GM12878 (cell line): ENCODE data around the gene FICD.

ENCODE experiments used
- ASH2L ChIP-seq: fragments of 300-600, 200-600 bp; sonication (generic); IDR thresholded peaks from 2 replicates; pipeline ENCODE4 v1.6.1; 2017; ENCODE audit warnings: low read depth, mild to moderate bottlenecking, borderline replicate concordance
- BRCA1 ChIP-seq: IDR thresholded peaks from 2 replicates; pipeline ENCODE4 v1.6.1; 2011; ENCODE audit warnings: low read depth, low read length, improper control_type of control experiment
- HDAC6 ChIP-seq: fragments of 200-600 bp; sonication (generic); IDR thresholded peaks from one replicate; pipeline ENCODE4 v1.8.0; 2017; ENCODE audit warnings: antibody characterized with exemption; ENCODE audit not compliant: unreplicated experiment
- JUND ChIP-seq: IDR thresholded peaks from 2 replicates; pipeline ENCODE4 v1.6.1; 2012; ENCODE audit warnings: low read depth, mild to moderate bottlenecking, low read length, improper control_type of control experiment, moderate library complexity
- MTA2 ChIP-seq: fragments of 450-650 bp; IDR thresholded peaks from 2 replicates; pipeline ENCODE4 v1.6.1; 2016; ENCODE audit warnings: low read depth, mild to moderate bottlenecking, moderate library complexity
- MXI1 ChIP-seq: fragments of 150-350 bp; IDR thresholded peaks from 2 replicates; pipeline ENCODE4 v1.6.1; 2011; ENCODE audit warnings: low read depth, mild to moderate bottlenecking, inconsistent platforms, low read length, improper control_type of control experiment
- POLR2A ChIP-seq: IDR thresholded peaks from 2 replicates; pipeline ENCODE4 v1.6.1; 2011; ENCODE audit warnings: low read depth, mild to moderate bottlenecking, low read length
- POU2F2 ChIP-seq: IDR thresholded peaks from 3 replicates; pipeline ENCODE4 v1.6.1; 2011; ENCODE audit warnings: low read depth, mild to moderate bottlenecking, low read length, borderline replicate concordance
- YY1 ChIP-seq: IDR thresholded peaks from 2 replicates; pipeline ENCODE4 v1.6.1; 2011; ENCODE audit warnings: low read depth, mild to moderate bottlenecking, low read length
- TF ChIP-seq, protein P1 (sequence below): IDR thresholded peaks from 2 replicates; pipeline ENCODE4 v1.6.1; 2012; ENCODE audit warnings: mild to moderate bottlenecking, low read depth, low read length
- TF ChIP-seq, protein P2 (sequence below), 3 experiments: IDR thresholded peaks in 2 of 3; conservative IDR thresholded peaks in 1 of 3; 2 replicates each; pipeline ENCODE4 v1.5.1; 2011; ENCODE audit warnings: low read depth in 3 of 3, low read length in 3 of 3, mild to moderate bottlenecking in 3 of 3, control low read depth in 2 of 3, moderate library complexity in 2 of 3, inconsistent platforms in 1 of 3, mixed read lengths in 1 of 3; ENCODE audit not compliant: control insufficient read depth in 2 of 3, insufficient read depth in 1 of 3; ENCODE audit errors: extremely low read depth in 1 of 3
- TF ChIP-seq, protein P3 (sequence below): fragments of 450-650 bp; IDR thresholded peaks from 2 replicates; pipeline ENCODE4 v1.6.1; 2017; ENCODE audit warnings: mild to moderate bottlenecking

DNA sequence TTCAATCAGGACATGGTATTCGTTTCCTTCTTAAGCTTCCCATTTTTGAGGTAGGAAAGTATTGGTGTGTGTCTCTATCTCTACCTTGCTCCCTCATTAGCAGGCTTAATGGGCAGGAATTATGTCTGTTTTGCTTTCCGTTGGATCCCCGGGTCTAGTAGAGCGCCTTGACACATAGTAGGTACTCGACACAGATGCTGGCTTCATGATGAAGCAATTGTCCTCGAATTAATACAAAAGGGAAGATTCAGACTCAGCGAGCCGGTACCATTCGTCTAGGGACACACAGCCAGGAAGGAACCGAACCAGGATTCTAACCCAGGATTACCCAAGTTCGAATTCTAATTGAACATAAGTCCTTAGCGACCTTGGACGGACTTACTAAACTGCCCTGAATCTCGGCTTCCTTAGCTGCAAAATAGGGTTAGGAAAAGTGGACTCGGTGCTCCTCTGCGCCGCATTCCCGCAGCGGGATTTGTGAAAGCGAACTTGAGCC is 46.8 kb downstream of the FICD start:
- TF ChIP-seq, protein P1, sequence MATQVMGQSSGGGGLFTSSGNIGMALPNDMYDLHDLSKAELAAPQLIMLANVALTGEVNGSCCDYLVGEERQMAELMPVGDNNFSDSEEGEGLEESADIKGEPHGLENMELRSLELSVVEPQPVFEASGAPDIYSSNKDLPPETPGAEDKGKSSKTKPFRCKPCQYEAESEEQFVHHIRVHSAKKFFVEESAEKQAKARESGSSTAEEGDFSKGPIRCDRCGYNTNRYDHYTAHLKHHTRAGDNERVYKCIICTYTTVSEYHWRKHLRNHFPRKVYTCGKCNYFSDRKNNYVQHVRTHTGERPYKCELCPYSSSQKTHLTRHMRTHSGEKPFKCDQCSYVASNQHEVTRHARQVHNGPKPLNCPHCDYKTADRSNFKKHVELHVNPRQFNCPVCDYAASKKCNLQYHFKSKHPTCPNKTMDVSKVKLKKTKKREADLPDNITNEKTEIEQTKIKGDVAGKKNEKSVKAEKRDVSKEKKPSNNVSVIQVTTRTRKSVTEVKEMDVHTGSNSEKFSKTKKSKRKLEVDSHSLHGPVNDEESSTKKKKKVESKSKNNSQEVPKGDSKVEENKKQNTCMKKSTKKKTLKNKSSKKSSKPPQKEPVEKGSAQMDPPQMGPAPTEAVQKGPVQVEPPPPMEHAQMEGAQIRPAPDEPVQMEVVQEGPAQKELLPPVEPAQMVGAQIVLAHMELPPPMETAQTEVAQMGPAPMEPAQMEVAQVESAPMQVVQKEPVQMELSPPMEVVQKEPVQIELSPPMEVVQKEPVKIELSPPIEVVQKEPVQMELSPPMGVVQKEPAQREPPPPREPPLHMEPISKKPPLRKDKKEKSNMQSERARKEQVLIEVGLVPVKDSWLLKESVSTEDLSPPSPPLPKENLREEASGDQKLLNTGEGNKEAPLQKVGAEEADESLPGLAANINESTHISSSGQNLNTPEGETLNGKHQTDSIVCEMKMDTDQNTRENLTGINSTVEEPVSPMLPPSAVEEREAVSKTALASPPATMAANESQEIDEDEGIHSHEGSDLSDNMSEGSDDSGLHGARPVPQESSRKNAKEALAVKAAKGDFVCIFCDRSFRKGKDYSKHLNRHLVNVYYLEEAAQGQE, result no peak
- TF ChIP-seq BRCA1 (no peak), HDAC6 (no peak), MXI1 (no peak), ASH2L (no peak), POLR2A (no peak), POU2F2 (no peak), JUND (no peak), MTA2 (no peak), YY1 (no peak)
- TF ChIP-seq, protein P2, sequence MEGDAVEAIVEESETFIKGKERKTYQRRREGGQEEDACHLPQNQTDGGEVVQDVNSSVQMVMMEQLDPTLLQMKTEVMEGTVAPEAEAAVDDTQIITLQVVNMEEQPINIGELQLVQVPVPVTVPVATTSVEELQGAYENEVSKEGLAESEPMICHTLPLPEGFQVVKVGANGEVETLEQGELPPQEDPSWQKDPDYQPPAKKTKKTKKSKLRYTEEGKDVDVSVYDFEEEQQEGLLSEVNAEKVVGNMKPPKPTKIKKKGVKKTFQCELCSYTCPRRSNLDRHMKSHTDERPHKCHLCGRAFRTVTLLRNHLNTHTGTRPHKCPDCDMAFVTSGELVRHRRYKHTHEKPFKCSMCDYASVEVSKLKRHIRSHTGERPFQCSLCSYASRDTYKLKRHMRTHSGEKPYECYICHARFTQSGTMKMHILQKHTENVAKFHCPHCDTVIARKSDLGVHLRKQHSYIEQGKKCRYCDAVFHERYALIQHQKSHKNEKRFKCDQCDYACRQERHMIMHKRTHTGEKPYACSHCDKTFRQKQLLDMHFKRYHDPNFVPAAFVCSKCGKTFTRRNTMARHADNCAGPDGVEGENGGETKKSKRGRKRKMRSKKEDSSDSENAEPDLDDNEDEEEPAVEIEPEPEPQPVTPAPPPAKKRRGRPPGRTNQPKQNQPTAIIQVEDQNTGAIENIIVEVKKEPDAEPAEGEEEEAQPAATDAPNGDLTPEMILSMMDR (IDR thresholded peaks at IDR 0.05 in 2 of 3, conservative IDR thresholded peaks at IDR 0.05 in 1 of 3; ENCODE audit: control insufficient read depth in 2 of 3, extremely low read depth in 1 of 3, insufficient read depth in 1 of 3, low read depth in 3 of 3, low read length in 3 of 3), result no peak
- TF ChIP-seq, protein P3, sequence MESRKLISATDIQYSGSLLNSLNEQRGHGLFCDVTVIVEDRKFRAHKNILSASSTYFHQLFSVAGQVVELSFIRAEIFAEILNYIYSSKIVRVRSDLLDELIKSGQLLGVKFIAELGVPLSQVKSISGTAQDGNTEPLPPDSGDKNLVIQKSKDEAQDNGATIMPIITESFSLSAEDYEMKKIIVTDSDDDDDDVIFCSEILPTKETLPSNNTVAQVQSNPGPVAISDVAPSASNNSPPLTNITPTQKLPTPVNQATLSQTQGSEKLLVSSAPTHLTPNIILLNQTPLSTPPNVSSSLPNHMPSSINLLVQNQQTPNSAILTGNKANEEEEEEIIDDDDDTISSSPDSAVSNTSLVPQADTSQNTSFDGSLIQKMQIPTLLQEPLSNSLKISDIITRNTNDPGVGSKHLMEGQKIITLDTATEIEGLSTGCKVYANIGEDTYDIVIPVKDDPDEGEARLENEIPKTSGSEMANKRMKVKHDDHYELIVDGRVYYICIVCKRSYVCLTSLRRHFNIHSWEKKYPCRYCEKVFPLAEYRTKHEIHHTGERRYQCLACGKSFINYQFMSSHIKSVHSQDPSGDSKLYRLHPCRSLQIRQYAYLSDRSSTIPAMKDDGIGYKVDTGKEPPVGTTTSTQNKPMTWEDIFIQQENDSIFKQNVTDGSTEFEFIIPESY, result no peak
